GM06990 (cell line): ENCODE data around the gene PIP4P1.

Experiments
- DNase-seq: peaks from one replicate; pipeline ENCODE4 v3.0.0-alpha.2; 2011; ENCODE audit not compliant: insufficient read length; ENCODE audit errors: extremely low read depth
- H3K27me3 ChIP-seq: replicated peaks from 2 replicates; pipeline ENCODE4 v1.6.0; 2011; ENCODE audit warnings: low read length; ENCODE audit not compliant: control insufficient read depth, insufficient read depth
- H3K36me3 ChIP-seq: 2 replicates; pipeline ENCODE4 v1.5.1; 2011; ENCODE audit warnings: low read length; ENCODE audit not compliant: control insufficient read depth, insufficient read depth
- H3K4me3 ChIP-seq: replicated peaks from 2 replicates; pipeline ENCODE4 v1.5.1; 2011; ENCODE audit warnings: low read depth, mild to moderate bottlenecking, control low read depth, low read length
- CTCF ChIP-seq: IDR thresholded peaks from 2 replicates; pipeline ENCODE4 v1.5.1; 2011; ENCODE audit warnings: low read length, control low read depth, mild to moderate bottlenecking, inconsistent platforms; ENCODE audit not compliant: insufficient read depth, poor library complexity, severe bottlenecking

The PIP4P1 gene

GRCh38 chr14:20412876-20413743 is 48.1 kb downstream of the PIP4P1 start, which contains the start of gene TEP1:
TSS of gene TEP1 (minus strand) at chr14:20413501. CDS start at chr14:20408439, 5,062 bp downstream.
- peaks cover 2% of the 10 kb centered on the region; the same call in 1 of the 2 replicates for H3K36me3 ChIP-seq
- peak within 1 kb of the TSS; percentile 90 for H3K4me3 ChIP-seq
- H3K27me3 ChIP-seq, result no peaks in the 10 kb centered on the region
- TF ChIP-seq CTCF, result no peak
- peak; percentile 83 for DNase-seq

- DNase-seq, result peak; percentile 27
Measured at GRCh38 chr14:20412411-20412810, 48.8 kb downstream of the PIP4P1 start.

GRCh38 chr14:20409226-20409625 is 52.0 kb downstream of the PIP4P1 start:
- Histone ChIP-seq H3K4me3 (no peak overlapping the region), H3K27me3 (no peaks in the 10 kb centered on the region), H3K36me3 (peaks cover 18% of the 10 kb centered on the region)
- DNase-seq, result no peak
- no peak for TF ChIP-seq CTCF

More at GRCh38 chr14:20412411-20412810, 48.8 kb downstream of the PIP4P1 start:
- Histone ChIP-seq H3K4me3 (peak overlapping the region; percentile 90), H3K36me3 (peaks cover 8% of the 10 kb centered on the region), H3K27me3 (no peaks in the 10 kb centered on the region)
- TF ChIP-seq CTCF, result no peak
